D721Med (cell line): ENCODE results near the gene EHMT1.
A peak's percentile ranks its signal among the peaks of the same experiment; 100 is the strongest.

Experiments
- DNase-seq: peaks from one replicate; pipeline ENCODE4 v3.0.0; 2011; ENCODE audit warnings: low spot score; ENCODE audit not compliant: insufficient read length
- FAIRE-seq: peaks from 2 replicates; lab custom pipeline; 2011; peaks lifted over from hg19 to GRCh38; lab: Jason Lieb, UNC
- CTCF ChIP-seq: IDR thresholded peaks from 2 replicates; pipeline ENCODE4 v1.5.1; 2012; ENCODE audit warnings: mild to moderate bottlenecking, control low read depth; ENCODE audit not compliant: insufficient read depth; ENCODE audit errors: missing control alignments

Gene EHMT1

GRCh38 chr9:137851516-137852267 is 232.9 kb downstream of the EHMT1 start:
- TF ChIP-seq CTCF: no peak
- FAIRE-seq: no peak
- DNase-seq: peak; percentile 8

- TF ChIP-seq CTCF: no peak
- no peak for FAIRE-seq
- DNase-seq: no peak
Observed at GRCh38 chr9:137853392-137853995, 234.7 kb downstream of the EHMT1 start.

GRCh38 chr9:137860361-137860760 is 241.6 kb downstream of the EHMT1 start:
- no peak for TF ChIP-seq CTCF
- DNase-seq (no peak), FAIRE-seq (no peak)

GRCh38 chr9:137865581-137866145 is 246.9 kb downstream of the EHMT1 start:
- FAIRE-seq (no peak), DNase-seq (peak; percentile 2)

GRCh38 chr9:137866226-137867141 is 247.7 kb downstream of the EHMT1 start:
- TF ChIP-seq CTCF: no peak
- DNase-seq (peak; percentile 9), FAIRE-seq (no peak)

More at GRCh38 chr9:137865581-137866145, 246.9 kb downstream of the EHMT1 start:
- no peak for TF ChIP-seq CTCF

- DNase-seq (no peak), FAIRE-seq (no peak)
- TF ChIP-seq CTCF: no peak
Observed at GRCh38 chr9:137870432-137870831, 251.6 kb downstream of the EHMT1 start.
